Activated CD8-positive, alpha-beta memory T cell treated with anti-CD3 and anti-CD28 coated beads for 1 hour (primary cell): ENCODE measurements around the gene MS4A4A.

Experiments
- DNase-seq, 2 donors: peaks; one replicate each; pipeline ENCODE4 v3.0.0-alpha.2; 2020; ENCODE audit warnings: low read depth in 1 of 2; ENCODE audit errors: extremely low read depth in 1 of 2

The MS4A4A gene

DNA sequence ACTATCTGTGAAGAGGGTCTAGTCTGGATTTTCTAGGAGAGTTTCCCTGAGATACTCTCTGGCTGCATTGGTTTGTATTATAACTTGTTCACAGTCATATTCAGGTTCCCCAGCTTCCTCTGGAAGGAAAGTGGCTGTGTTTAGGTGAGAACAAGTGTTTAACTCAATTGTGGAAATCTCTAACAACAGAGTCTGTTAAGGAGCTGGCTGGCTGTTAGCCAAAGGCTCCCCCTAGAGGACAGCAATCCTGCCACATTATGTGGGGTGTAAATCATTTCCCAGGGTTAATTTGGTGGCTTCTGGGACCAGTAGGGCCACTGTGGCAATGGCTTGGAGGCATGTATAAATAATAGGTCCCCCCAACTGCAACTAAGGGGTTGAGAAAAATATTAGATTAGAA lies 65.0 kb downstream of the MS4A4A start:
- DNase-seq = no peak

DNA sequence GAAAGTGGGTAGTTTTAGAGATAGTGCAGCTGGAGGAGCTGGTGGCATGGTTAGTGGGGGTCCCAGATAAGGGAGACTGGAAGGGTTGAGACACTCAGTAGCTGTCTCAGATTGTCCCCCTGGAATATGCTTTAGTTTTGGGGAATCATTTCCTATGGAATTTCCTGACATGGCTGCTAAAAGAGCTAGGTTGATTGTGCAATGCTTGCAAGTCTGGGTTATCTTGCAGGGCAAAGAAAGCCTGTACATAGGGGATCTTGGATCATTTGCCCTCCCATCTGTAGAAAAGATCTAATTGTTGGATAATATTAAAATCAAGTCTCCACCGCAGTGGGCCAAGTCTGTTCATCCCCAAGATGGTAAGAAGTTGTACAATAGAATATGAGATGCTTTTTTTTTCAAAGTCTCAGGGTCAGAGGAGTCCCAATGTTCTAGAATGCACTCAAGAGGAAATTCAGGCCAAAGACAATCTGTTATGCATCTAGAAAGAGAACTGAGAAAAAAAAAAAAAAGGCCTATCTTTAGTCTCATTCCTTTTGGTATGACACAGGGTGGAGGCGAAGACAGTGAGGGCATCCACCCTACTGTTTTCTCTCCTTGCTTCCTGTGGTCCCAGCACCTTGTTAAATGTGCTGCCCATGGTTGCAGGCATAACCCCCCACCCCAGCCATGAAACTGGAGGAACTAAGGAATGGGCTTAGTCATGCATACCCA lies 66.8 kb downstream of the MS4A4A start:
- DNase-seq = no peak

DNA sequence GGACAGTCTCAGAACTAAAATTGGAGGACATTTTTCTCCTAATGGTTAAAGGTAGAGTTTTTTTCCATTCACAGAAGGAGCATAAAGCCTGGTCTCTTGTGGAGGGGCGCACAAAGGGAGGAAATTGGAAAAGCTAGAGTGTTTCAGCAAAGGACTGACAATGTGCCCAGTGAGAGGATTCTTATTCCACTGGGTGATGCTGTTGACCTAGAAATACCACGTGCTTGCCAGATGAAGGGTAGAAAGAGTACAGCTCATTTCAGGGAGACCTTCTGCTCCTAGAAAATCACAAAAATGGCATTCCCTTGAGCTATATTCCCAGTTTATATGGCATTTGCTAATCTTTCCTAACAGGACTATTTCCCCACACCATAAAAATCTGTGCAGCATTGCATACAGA lies 67.7 kb downstream of the MS4A4A start:
- DNase-seq = no peak

DNA sequence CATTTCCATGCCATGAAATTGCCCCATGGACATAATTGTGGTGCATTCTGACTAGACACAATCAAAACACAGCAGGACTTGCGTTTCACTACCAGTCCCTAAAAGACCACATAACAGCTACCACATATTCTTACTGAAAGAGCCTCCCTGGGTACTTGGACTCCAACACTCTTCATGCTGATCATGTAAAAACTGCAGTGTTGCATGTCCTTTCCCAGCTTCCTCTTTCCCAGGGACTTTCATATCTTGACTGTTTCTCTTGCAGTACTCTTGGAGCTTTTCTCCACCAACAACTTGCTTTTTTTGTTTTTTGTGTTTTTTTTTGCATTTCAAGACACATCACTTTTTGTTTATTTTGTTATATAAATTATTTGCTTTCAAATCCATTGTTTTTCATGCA lies 69.5 kb downstream of the MS4A4A start:
- no peak for DNase-seq

DNA sequence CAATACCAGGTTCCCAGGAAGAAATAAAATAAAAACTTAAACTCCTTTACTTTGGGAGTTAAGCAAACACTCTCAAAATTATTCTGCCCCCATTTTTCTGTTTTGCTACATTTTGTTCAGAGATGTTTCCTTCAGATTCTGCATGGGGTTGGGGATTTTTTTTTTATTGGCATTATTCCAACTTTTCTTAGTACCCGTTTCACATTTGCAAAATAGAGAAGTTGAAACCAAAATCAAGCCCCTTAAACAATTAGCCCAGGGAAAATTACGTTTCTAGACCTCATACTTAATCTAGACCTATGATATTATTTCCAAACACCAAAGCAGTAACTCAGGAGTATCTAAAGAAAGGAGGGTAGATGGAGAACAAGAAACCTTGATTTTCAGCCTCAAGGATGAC lies 77.3 kb downstream of the MS4A4A start:
- DNase-seq = no peak
